Measurements from ENCODE around the gene GOLGA8F. TPM values are rescaled to one million over a fixed set of nuclear protein-coding genes. Genes with fewer than 3 reads are reported as not detected.
"Not testable (repeated sequence)": the region's sequence is repeated elsewhere in the genome, so short reads cannot be mapped to it uniquely, and the experiment has no call there.

Gene GOLGA8F, protein sequence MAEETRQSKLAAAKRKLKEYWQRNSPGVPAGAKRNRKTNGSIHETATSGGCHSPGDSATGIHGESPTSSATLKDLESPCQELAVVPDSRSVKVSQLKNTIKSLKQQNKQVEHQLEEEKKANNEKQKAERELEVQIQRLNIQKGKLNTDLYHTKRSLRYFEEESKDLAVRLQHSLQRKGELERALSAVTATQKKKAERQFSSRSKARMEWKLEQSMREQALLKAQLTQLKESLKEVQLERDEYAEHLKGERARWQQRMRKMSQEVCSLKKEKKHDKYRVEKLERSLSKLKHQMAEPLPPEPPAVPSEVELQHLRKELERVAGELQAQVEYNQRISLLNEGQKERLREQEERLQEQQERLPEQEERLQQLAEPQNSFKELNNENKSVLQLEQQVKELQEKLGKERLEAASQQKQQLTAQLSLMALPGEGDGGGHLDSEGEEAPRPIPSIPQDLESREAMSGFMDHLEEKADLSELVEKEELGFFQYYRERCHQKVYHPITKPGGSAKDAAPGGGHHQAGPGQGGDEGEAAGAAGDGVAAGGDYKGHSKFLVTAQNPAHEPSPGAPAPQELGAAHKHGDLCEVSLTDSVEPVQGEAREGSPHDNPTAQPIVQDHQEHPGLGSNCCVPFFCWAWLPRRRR
- polyA plus RNA-seq (not detected in 3 replicates), polyA minus RNA-seq (not detected in 3 replicates)
- not detected for polyA plus RNA-seq (2011; ENCODE audit: low read depth)
- not detected in 2 replicates for polyA plus RNA-seq (2011; cell fraction: cytosol; rRNA removed)
- not detected in 2 replicates for polyA plus RNA-seq (2011; cell fraction: nucleus; rRNA removed)
- not detected in 2 replicates for polyA plus RNA-seq (2012; ENCODE audit: low replicate concordance)
- polyA minus RNA-seq (2011; cell fraction: cytosol; rRNA and poly(A)+ RNA removed) = not detected
- polyA minus RNA-seq (2011; cell fraction: nucleus; rRNA and poly(A)+ RNA removed) = not detected in 2 replicates

DNA sequence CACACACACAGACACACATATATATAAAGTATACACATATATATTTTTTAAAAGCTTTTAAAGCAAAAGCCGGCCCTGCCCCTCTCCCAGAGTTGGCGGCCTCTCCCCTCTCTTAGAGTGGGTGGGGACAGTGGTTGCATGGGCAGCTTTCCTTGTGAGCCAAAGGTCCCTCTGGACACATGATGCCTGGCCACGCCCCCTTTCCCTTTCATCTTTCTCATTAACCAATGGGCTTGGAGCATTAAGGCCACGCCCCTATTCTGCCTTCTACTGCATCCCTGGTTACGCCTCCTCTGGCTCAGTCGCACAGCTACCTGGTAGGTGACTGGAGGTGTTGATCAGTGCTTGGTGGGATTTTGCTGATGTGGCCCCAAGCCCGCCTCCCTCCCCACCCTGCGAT, at the start of gene GOLGA8F:
Gene GOLGA8F, plus strand, starts transcription at position 301 of the 400 bp plus-strand sequence. Its CDS starts 98 bp downstream, at position 399.
- H4K20me1 ChIP-seq (ENCODE audit: control insufficient read depth, extremely low read depth, insufficient read depth, low read length); DNase-seq (ENCODE audit: low read depth, low spot score); H3K9ac ChIP-seq (ENCODE audit: control insufficient read depth, extremely low read depth, insufficient read depth, low read length); H3K36me3 ChIP-seq (ENCODE audit: control insufficient read depth in 2 of 2, extremely low read depth in 1 of 2, insufficient read depth in 2 of 2, low read length in 2 of 2); H2AFZ ChIP-seq (ENCODE audit: control insufficient read depth, low read length); FAIRE-seq; H3K9me1 ChIP-seq (ENCODE audit: control insufficient read depth, extremely low read depth, insufficient read depth, low read length); H3K27ac ChIP-seq (ENCODE audit: control insufficient read depth, insufficient read depth, low read length); H3K4me2 ChIP-seq (ENCODE audit: control insufficient read depth, extremely low read depth, insufficient read depth, low read depth, low read length); H3K9me3 ChIP-seq (ENCODE audit: control insufficient read depth, low read depth, low read length); H3K27me3 ChIP-seq (ENCODE audit: control insufficient read depth, extremely low read depth, insufficient read depth, low read length); H3K4me3 ChIP-seq (ENCODE audit: control insufficient read depth in 2 of 3, extremely low read depth in 1 of 3, insufficient read depth in 2 of 3, low read depth in 1 of 3, low read length in 3 of 3); dilution Hi-C loops (cut with MboI; ENCODE audit: extremely low pct_ligation_motif_present, low sequenced_read_pairs); H3K4me1 ChIP-seq (ENCODE audit: control insufficient read depth, extremely low read depth, insufficient read depth, low read length); H3K79me2 ChIP-seq (ENCODE audit: control insufficient read depth, insufficient read depth, low read length): not testable (repeated sequence)

DNA sequence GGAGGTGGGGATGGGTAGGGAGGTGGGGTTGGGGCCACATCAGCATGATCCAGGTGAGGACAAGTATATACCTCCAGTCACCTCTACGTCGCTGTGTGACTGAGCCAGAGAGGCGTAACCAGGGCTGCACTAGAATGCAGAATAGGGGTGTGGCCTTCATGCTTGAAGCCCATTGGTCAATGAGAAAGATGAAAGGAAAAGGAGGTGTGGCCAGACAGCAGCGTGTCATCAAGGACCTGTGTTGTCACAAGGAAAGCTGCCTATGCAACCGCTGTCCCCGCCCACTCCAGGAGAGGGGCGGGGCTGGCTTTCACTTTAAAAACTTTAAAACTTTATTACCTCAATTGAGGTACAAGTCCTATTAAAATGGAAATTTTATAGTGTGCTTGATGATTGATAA, 20.5 kb upstream of the GOLGA8F start, which contains the start of gene GOLGA6L24:
Gene GOLGA6L24, minus strand, starts transcription at position 101 of the 400 bp plus-strand sequence. Its CDS starts 61 bp downstream, at position 40.
- DNase-seq (ENCODE audit: low read depth, low spot score); H4K20me1 ChIP-seq (ENCODE audit: control insufficient read depth, extremely low read depth, insufficient read depth, low read length); H2AFZ ChIP-seq (ENCODE audit: control insufficient read depth, low read length); dilution Hi-C loops (cut with MboI; ENCODE audit: extremely low pct_ligation_motif_present, low sequenced_read_pairs); H3K9me1 ChIP-seq (ENCODE audit: control insufficient read depth, extremely low read depth, insufficient read depth, low read length); H3K9me3 ChIP-seq (ENCODE audit: control insufficient read depth, low read depth, low read length); H3K4me3 ChIP-seq (ENCODE audit: control insufficient read depth in 2 of 3, extremely low read depth in 1 of 3, insufficient read depth in 2 of 3, low read depth in 1 of 3, low read length in 3 of 3); H3K79me2 ChIP-seq (ENCODE audit: control insufficient read depth, insufficient read depth, low read length); H3K9ac ChIP-seq (ENCODE audit: control insufficient read depth, extremely low read depth, insufficient read depth, low read length); H3K27me3 ChIP-seq (ENCODE audit: control insufficient read depth, extremely low read depth, insufficient read depth, low read length); H3K27ac ChIP-seq (ENCODE audit: control insufficient read depth, insufficient read depth, low read length); H3K36me3 ChIP-seq (ENCODE audit: control insufficient read depth in 2 of 2, extremely low read depth in 1 of 2, insufficient read depth in 2 of 2, low read length in 2 of 2); FAIRE-seq; H3K4me1 ChIP-seq (ENCODE audit: control insufficient read depth, extremely low read depth, insufficient read depth, low read length); H3K4me2 ChIP-seq (ENCODE audit: control insufficient read depth, extremely low read depth, insufficient read depth, low read depth, low read length): not testable (repeated sequence)

DNA sequence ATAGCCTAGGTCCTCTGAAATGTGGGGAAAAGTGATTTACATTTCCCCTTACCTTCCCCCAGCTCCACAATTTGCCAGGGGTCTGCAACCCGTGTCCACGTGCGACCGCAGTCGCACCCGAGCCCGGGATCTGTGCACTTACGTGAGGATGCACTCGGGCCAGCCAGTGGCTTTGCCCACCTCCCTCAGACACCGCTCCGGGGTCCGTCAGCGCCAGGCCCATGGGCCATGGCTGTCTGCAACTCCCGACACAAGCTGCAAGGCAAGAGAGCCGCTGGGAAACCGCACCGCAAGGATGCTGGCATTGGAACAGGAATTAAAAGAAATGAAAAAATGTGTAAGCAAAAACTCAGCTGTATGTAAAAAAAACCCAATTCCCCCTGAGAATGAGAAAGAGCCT, 13.0 kb upstream of the GOLGA8F start:
- H3K27ac ChIP-seq (ENCODE audit: control insufficient read depth, insufficient read depth, low read length); H3K4me1 ChIP-seq (ENCODE audit: control insufficient read depth, extremely low read depth, insufficient read depth, low read length); H2AFZ ChIP-seq (ENCODE audit: control insufficient read depth, low read length); H3K79me2 ChIP-seq (ENCODE audit: control insufficient read depth, insufficient read depth, low read length); FAIRE-seq; dilution Hi-C loops (cut with MboI; ENCODE audit: extremely low pct_ligation_motif_present, low sequenced_read_pairs); H3K27me3 ChIP-seq (ENCODE audit: control insufficient read depth, extremely low read depth, insufficient read depth, low read length); H3K9me3 ChIP-seq (ENCODE audit: control insufficient read depth, low read depth, low read length); H3K4me2 ChIP-seq (ENCODE audit: control insufficient read depth, extremely low read depth, insufficient read depth, low read depth, low read length); DNase-seq (ENCODE audit: low read depth, low spot score); H3K36me3 ChIP-seq (ENCODE audit: control insufficient read depth in 2 of 2, extremely low read depth in 1 of 2, insufficient read depth in 2 of 2, low read length in 2 of 2); H4K20me1 ChIP-seq (ENCODE audit: control insufficient read depth, extremely low read depth, insufficient read depth, low read length); H3K9ac ChIP-seq (ENCODE audit: control insufficient read depth, extremely low read depth, insufficient read depth, low read length); H3K4me3 ChIP-seq (ENCODE audit: control insufficient read depth in 2 of 3, extremely low read depth in 1 of 3, insufficient read depth in 2 of 3, low read depth in 1 of 3, low read length in 3 of 3); H3K9me1 ChIP-seq (ENCODE audit: control insufficient read depth, extremely low read depth, insufficient read depth, low read length): not testable (repeated sequence)

DNA sequence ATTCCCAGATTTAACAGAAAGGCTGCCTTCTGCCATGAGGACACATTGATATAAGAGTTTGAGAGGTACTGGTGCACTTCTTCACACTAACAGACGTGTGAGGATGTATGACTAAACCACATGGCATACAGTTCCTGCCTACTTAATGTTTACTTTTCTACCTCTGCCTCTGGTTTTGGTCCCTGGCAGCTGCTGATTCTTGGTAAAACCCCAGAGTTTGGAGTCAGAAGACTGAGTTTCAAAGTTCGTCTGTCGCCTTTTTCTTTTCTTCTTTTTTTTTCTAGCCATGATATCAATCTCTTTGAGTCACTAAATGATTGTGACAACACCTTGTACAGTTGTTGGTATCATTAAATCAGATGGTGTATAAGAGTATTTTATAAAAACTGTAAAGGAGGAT, 1.6 kb downstream of the GOLGA8F start:
- H3K4me2 ChIP-seq (ENCODE audit: control insufficient read depth, extremely low read depth, insufficient read depth, low read depth, low read length); H3K36me3 ChIP-seq (ENCODE audit: control insufficient read depth in 2 of 2, extremely low read depth in 1 of 2, insufficient read depth in 2 of 2, low read length in 2 of 2); DNase-seq (ENCODE audit: low read depth, low spot score); H2AFZ ChIP-seq (ENCODE audit: control insufficient read depth, low read length); H3K4me3 ChIP-seq (ENCODE audit: control insufficient read depth in 2 of 3, extremely low read depth in 1 of 3, insufficient read depth in 2 of 3, low read depth in 1 of 3, low read length in 3 of 3); H3K9ac ChIP-seq (ENCODE audit: control insufficient read depth, extremely low read depth, insufficient read depth, low read length); dilution Hi-C loops (cut with MboI; ENCODE audit: extremely low pct_ligation_motif_present, low sequenced_read_pairs); FAIRE-seq; H3K79me2 ChIP-seq (ENCODE audit: control insufficient read depth, insufficient read depth, low read length); H3K4me1 ChIP-seq (ENCODE audit: control insufficient read depth, extremely low read depth, insufficient read depth, low read length); H3K9me1 ChIP-seq (ENCODE audit: control insufficient read depth, extremely low read depth, insufficient read depth, low read length); H3K27me3 ChIP-seq (ENCODE audit: control insufficient read depth, extremely low read depth, insufficient read depth, low read length); H3K27ac ChIP-seq (ENCODE audit: control insufficient read depth, insufficient read depth, low read length); H4K20me1 ChIP-seq (ENCODE audit: control insufficient read depth, extremely low read depth, insufficient read depth, low read length); H3K9me3 ChIP-seq (ENCODE audit: control insufficient read depth, low read depth, low read length): not testable (repeated sequence)
